Activated CD4-positive, alpha-beta memory T cell treated with anti-CD3 and anti-CD28 coated beads, Interleukin-2, amount 10 ng/mL, durations not matched to agents 7 days and 5 days (primary cell): ENCODE measurements around the gene TNFRSF9. TPM values are rescaled to one million over a fixed set of nuclear protein-coding genes. Genes with fewer than 3 reads are reported as not detected.
"Not testable (repeated sequence)": the region's sequence is repeated elsewhere in the genome, so short reads cannot be mapped to it uniquely, and the experiment has no call there.

Experiments
- CTCF ChIA-PET: fragments of 350-600 bp; sonication (Branson Sonifier 250); formaldehyde crosslinking; loops from one replicate; lab custom pipeline; 2021; ENCODE audit warnings: antibody characterized with exemption, inconsistent platforms; lab: Charles Lee
- POLR2A ChIA-PET: fragments of 350-600 bp; sonication (Branson Sonifier 250); formaldehyde crosslinking; loops from one replicate; lab custom pipeline; 2021; ENCODE audit warnings: antibody characterized with exemption; lab: Charles Lee
- DNase-seq: peaks from one replicate; pipeline ENCODE4 v3.0.0-alpha.2; 2020
- H3K27ac Mint-ChIP-seq: one replicate; pipeline ENCODE4 v1.8.0; 2021; ENCODE audit warnings: mild to moderate bottlenecking, mixed read lengths
- H3K27me3 Mint-ChIP-seq: one replicate; pipeline ENCODE4 v1.8.0; 2021; ENCODE audit warnings: mixed read lengths
- H3K36me3 Mint-ChIP-seq: one replicate; pipeline ENCODE4 v1.8.0; 2021; ENCODE audit warnings: low read depth, mixed read lengths
- H3K4me1 Mint-ChIP-seq: one replicate; pipeline ENCODE4 v1.8.0; 2021; ENCODE audit warnings: mixed read lengths
- H3K4me3 Mint-ChIP-seq: one replicate; pipeline ENCODE4 v1.8.0; 2021; ENCODE audit warnings: mild to moderate bottlenecking, mixed read lengths
- H3K9me3 Mint-ChIP-seq: one replicate; pipeline ENCODE4 v1.8.0; 2021; ENCODE audit warnings: mixed read lengths
- total RNA-seq, 2 experiments: library from RNA; stranded (reverse); gene quantifications; one replicate each; pipeline ENCODE4 v1.2.3, GENCODE V29; 2021

The TNFRSF9 gene
- total RNA-seq, 2 experiments from 2014 or later: 8.0 TPM

- Mint-ChIP-seq H3K9me3 (no peaks in the 10 kb centered on the region), H3K4me3 (no peak overlapping the region), H3K27ac (peak overlapping the region; percentile 70), H3K4me1 (peaks cover 51% of the 10 kb centered on the region), H3K27me3 (no peaks in the 10 kb centered on the region), H3K36me3 (peaks cover 6% of the 10 kb centered on the region)
- CTCF ChIA-PET: interaction anchor here (1.3 kb wide), 1 partner anchor 7 kb away, joined by 5 read pairs; no protein-coding TSS in a partner anchor
- POLR2A ChIA-PET: interaction anchor here (1.1 to 1.3 kb wide), 2 partner anchors 8 to 184 kb away, joined by 3 to 6 read pairs; no protein-coding TSS in a partner anchor
- DNase-seq: no peak
Measured at GRCh38 chr1:7956218-7957032, 15.8 kb upstream of the TNFRSF9 start.

- H3K4me1 Mint-ChIP-seq: peaks cover 51% of the 10 kb centered on the region
- peaks cover 5% of the 10 kb centered on the region for H3K36me3 Mint-ChIP-seq
- H3K4me3 Mint-ChIP-seq: peak overlapping the region; percentile 88
- H3K9me3 Mint-ChIP-seq: no peaks in the 10 kb centered on the region
- peak overlapping the region; percentile 96 for H3K27ac Mint-ChIP-seq
- CTCF ChIA-PET: no interaction called here
- DNase-seq: no peak
- H3K27me3 Mint-ChIP-seq: no peaks in the 10 kb centered on the region
- POLR2A ChIA-PET: interaction anchor here (1.6 kb wide), 1 partner anchor 24 kb away, joined by 4 read pairs; no protein-coding TSS in a partner anchor
Measured at GRCh38 chr1:7954683-7955082, 14.0 kb upstream of the TNFRSF9 start.

DNA sequence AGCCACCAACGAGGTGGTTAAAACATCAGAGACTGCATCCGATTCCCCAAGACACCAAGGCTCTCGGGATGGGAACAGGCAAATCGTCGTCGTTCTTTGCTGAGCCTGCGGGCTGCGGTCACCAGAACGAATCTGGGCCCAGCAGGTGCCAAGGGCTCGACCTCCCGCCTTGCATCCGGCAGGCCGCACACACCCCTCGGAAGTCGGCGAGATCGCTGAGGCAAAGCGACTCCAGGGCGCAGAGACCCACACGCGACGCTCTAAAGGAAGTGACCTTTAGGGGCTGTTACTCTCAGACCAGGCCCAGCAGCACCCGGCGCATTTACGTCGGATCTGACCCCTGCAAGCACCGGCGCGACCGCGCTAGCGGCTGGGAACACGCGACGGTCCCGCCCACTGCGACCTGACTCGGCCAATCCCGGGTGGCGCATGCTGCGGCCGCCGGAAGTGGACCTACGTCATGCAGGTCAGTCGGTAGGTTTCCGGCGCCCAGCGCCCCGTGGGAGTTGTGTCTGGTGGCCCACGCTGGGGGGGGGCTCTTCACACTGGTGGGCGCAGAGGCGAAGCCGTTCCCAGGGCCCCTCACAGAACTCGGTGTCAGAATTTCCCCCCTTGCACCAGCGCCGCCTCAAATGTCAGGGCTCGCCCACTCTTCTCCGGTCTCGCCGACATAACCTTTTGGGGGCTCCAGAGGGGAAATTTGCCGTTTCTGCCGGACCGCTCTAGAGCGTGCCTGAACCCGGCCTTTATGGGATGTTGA lies 13.4 kb upstream of the TNFRSF9 start:
- Mint-ChIP-seq H3K9me3 (no peaks in the 10 kb centered on the region), H3K27ac (peak overlapping the region; percentile 96), H3K4me3 (peak overlapping the region; percentile 88), H3K4me1 (peaks cover 51% of the 10 kb centered on the region), H3K27me3 (no peaks in the 10 kb centered on the region), H3K36me3 (peaks cover 2% of the 10 kb centered on the region)
- CTCF ChIA-PET: no interaction called here
- DNase-seq: peak; percentile 88
- POLR2A ChIA-PET: interaction anchor here (1.6 kb wide), 1 partner anchor 24 kb away, joined by 4 read pairs; no protein-coding TSS in a partner anchor

DNA sequence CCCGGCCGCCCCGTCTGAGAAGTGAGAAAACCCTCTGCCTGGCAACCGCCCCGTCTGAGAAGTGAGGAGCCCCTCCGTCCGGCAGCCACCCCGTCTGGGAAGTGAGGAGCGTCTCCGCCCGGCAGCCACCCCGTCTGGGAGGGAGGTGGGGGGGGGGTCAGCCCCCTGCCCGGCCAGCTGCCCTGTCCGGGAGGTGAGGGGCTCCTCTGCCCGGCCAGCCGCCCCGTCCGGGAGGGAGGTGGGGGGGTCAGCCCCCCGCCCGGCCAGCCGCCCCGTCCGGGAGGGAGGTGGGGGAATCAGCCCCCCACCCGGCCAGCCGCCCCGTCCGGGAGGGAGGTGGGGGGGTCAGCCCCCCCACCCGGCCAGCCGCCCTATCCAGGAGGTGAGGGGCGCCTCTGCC lies 12.2 kb upstream of the TNFRSF9 start:
- H3K9me3 Mint-ChIP-seq, POLR2A ChIA-PET, H3K36me3 Mint-ChIP-seq, H3K27ac Mint-ChIP-seq, H3K27me3 Mint-ChIP-seq, H3K4me3 Mint-ChIP-seq, DNase-seq, CTCF ChIA-PET: not testable (repeated sequence)
- H3K4me1 Mint-ChIP-seq: peaks cover 58% of the 10 kb centered on the region

- Mint-ChIP-seq H3K27me3 (no peaks in the 10 kb centered on the region), H3K36me3 (no peaks in the 10 kb centered on the region), H3K4me1 (peaks cover 34% of the 10 kb centered on the region), H3K9me3 (no peaks in the 10 kb centered on the region), H3K27ac (peak overlapping the region; percentile 82), H3K4me3 (peak overlapping the region; percentile 26)
- ChIA-PET POLR2A (interaction anchor here (0.5 to 2.7 kb wide), 17 partner anchors 8 to 476 kb away, joined by 3 to 61 read pairs (median 6); partner anchors contain the start of genes PARK7 and TNFRSF9), CTCF (interaction anchor here (0.9 to 2.2 kb wide), 11 partner anchors 8 to 280 kb away, joined by 3 to 13 read pairs (median 5); partner anchors contain the start of genes PARK7 and TNFRSF9)
- peak; percentile 47 for DNase-seq
Measured at GRCh38 chr1:7948960-7949359, 8.3 kb upstream of the TNFRSF9 start.

DNA sequence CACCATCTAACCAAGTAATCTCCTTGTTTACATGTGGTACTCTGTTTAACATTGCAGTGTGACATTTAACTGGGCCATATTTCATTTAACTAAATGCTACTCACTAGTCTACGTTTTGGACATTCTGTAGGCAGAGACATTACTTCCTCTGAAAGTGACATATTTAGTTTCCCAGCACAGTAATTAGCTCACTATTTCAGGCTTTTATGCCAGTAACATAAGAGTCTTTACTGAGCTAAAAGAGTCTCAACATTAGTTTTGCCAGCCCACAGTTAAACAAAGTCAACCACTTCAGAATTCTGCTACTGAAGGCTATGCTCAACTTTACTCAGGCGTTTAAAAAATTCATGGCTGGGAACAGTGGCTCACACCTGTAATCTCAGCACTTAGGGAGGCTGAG lies 2.6 kb upstream of the TNFRSF9 start:
- H3K27ac Mint-ChIP-seq: no peak overlapping the region
- peaks cover 15% of the 10 kb centered on the region for H3K27me3 Mint-ChIP-seq
- H3K36me3 Mint-ChIP-seq: no peaks in the 10 kb centered on the region
- DNase-seq: no peak
- ChIA-PET POLR2A (interaction anchor here (0.9 to 3.6 kb wide), 2 partner anchors 12 to 18 kb away, joined by 4 to 18 read pairs; partner anchors contain the start of gene PARK7), CTCF (interaction anchor here (1.0 to 2.3 kb wide), 2 partner anchors 11 to 12 kb away, joined by 4 to 7 read pairs; no protein-coding TSS in a partner anchor)
- H3K4me3 Mint-ChIP-seq: no peak overlapping the region
- no peaks in the 10 kb centered on the region for H3K9me3 Mint-ChIP-seq
- peaks cover 39% of the 10 kb centered on the region for H3K4me1 Mint-ChIP-seq

- peaks cover 15% of the 10 kb centered on the region for H3K27me3 Mint-ChIP-seq
- CTCF ChIA-PET: interaction anchor here (1.0 to 2.3 kb wide), 3 partner anchors 10 to 17 kb away, joined by 4 to 7 read pairs (median 4); no protein-coding TSS in a partner anchor
Measured at GRCh38 chr1:7942214-7942921, 1.7 kb upstream of the TNFRSF9 start.

GRCh38 chr1:7941437-7941793 lies 776 bp upstream of the TNFRSF9 start:
- POLR2A ChIA-PET: interaction anchor here (1.1 to 3.6 kb wide), 4 partner anchors 8 to 21 kb away, joined by 7 to 25 read pairs (median 18); partner anchors contain the start of gene PARK7
- H3K4me3 Mint-ChIP-seq: peak overlapping the region; percentile 70
- CTCF ChIA-PET: interaction anchor here (1.1 to 1.4 kb wide), 2 partner anchors 7 to 37 kb away, joined by 4 to 5 read pairs; no protein-coding TSS in a partner anchor
- H3K27me3 Mint-ChIP-seq: peaks cover 15% of the 10 kb centered on the region
- no peak for DNase-seq
- H3K27ac Mint-ChIP-seq: no peak overlapping the region
- H3K9me3 Mint-ChIP-seq: no peaks in the 10 kb centered on the region
- no peaks in the 10 kb centered on the region for H3K36me3 Mint-ChIP-seq
- peaks cover 47% of the 10 kb centered on the region for H3K4me1 Mint-ChIP-seq

More at GRCh38 chr1:7942214-7942921, 1.7 kb upstream of the TNFRSF9 start:
- H3K4me3 Mint-ChIP-seq: peak overlapping the region; percentile 52
- no peaks in the 10 kb centered on the region for H3K36me3 Mint-ChIP-seq
- no peaks in the 10 kb centered on the region for H3K9me3 Mint-ChIP-seq
- H3K4me1 Mint-ChIP-seq: peaks cover 46% of the 10 kb centered on the region
- H3K27ac Mint-ChIP-seq: no peak overlapping the region
- POLR2A ChIA-PET: interaction anchor here (1.0 to 3.6 kb wide), 3 partner anchors 10 to 19 kb away, joined by 3 to 18 read pairs (median 5); partner anchors contain the start of gene PARK7
- peak; percentile 35 for DNase-seq

DNA sequence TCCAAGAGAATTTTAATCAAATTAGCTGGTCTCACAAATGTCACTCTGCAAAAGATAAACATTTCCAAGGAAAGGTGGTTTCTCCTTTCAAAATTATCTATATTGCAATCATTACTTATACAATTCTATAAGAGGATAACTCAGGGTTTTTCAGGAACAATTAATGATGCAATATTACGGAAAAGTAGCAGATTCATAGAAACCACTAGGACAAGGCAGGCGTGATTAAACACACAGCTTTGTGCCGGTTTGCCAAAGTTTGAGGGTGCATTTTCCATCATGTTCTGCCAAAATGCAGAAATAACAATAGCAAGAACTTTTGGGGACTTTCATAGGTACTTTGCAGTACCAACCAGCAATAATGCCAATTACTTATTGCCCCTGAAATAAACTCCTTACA lies 605 bp downstream of the TNFRSF9 start:
- Mint-ChIP-seq H3K4me1 (peaks cover 47% of the 10 kb centered on the region), H3K36me3 (no peaks in the 10 kb centered on the region), H3K27me3 (peaks cover 16% of the 10 kb centered on the region), H3K4me3 (peak overlapping the region; percentile 70), H3K9me3 (no peaks in the 10 kb centered on the region), H3K27ac (no peak overlapping the region)
- ChIA-PET POLR2A (interaction anchor here (0.6 to 2.7 kb wide), 6 partner anchors 9 to 876 kb away, joined by 3 to 25 read pairs (median 5); partner anchors contain the start of gene PARK7), CTCF (interaction anchor here (1.1 to 1.6 kb wide), 4 partner anchors 9 to 43 kb away, joined by 3 to 5 read pairs (median 4); no protein-coding TSS in a partner anchor)
- no peak for DNase-seq

DNA sequence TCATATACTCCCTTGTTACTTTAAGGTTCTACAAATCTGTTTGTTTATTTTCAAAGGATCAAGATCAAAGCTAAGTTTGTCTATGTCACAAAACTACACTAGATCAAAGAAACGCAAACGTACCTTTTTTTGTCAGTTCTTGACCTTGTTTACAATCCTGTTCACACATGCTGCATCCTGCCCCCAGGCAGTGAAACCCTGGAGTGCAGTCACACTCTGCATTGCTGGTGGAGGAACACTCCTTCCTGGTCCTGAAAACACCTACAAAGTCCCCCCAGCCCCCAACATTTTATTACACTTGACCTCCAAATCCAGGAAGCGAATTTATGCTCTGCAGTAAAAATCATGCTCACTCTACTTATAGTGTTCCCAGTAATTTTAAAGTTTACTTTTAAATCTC lies 2.6 kb downstream of the TNFRSF9 start:
- Mint-ChIP-seq H3K9me3 (no peaks in the 10 kb centered on the region), H3K36me3 (no peaks in the 10 kb centered on the region), H3K27ac (no peak overlapping the region), H3K4me1 (peaks cover 43% of the 10 kb centered on the region), H3K27me3 (peaks cover 14% of the 10 kb centered on the region), H3K4me3 (no peak overlapping the region)
- no peak for DNase-seq
- POLR2A ChIA-PET: no interaction called here
- CTCF ChIA-PET: interaction anchor here (1.0 kb wide), 1 partner anchor 11 kb away, joined by 3 read pairs; no protein-coding TSS in a partner anchor

DNA sequence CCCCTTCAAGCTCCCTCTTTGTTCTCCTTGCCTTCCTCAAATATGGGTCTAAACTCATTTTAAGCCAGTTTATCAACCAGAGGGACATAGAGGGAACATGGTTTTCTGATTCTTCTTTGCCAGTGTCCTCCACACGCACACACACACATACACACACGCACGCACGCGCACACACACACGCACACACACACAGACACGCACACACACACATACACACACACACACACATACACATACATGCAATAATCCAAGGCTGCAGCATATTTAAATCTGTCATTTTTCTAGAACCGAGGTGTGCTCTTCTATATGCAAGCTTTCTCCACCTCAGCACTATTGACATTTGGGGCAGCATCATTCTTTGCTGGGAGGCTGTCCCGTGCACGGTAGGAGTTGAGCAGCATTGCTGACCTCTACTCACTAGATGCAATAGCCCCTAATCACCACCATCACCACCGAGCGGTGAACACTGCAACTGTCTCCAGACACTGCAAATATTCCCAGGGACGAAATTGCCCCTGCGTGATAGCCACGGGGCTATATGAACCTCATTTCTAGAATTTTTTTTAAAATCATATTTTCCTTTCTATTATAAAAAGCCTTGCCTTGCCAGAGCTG lies 8.0 kb downstream of the TNFRSF9 start:
- Mint-ChIP-seq H3K9me3 (no peaks in the 10 kb centered on the region), H3K27ac (no peak overlapping the region), H3K27me3 (peaks cover 1% of the 10 kb centered on the region), H3K36me3 (no peaks in the 10 kb centered on the region), H3K4me3 (no peak overlapping the region), H3K4me1 (peaks cover 35% of the 10 kb centered on the region)
- ChIA-PET POLR2A (interaction anchor here (0.7 to 3.2 kb wide), 3 partner anchors 10 to 16 kb away, joined by 3 to 28 read pairs (median 3); no protein-coding TSS in a partner anchor), CTCF (interaction anchor here (0.7 to 1.0 kb wide), 2 partner anchors 10 to 11 kb away, joined by 4 read pairs; no protein-coding TSS in a partner anchor)
- no peak for DNase-seq
